Heart left ventricle (tissue), 16 donors: ENCODE results near the gene SH2D2A. TPM values are rescaled to one million over a fixed set of nuclear protein-coding genes. Genes with fewer than 3 reads are reported as not detected.

Source experiments
- ATAC-seq, 4 donors: fragments of 200-7000 bp; cut with Tn5 transposase; one replicate each; pipeline ENCODE4 v1.9.1; 2020 to 2022; ENCODE audit warnings: moderate library complexity in 4 of 4, mild to moderate bottlenecking in 3 of 4, moderate number of reproducible peaks in 1 of 4
- DNase-seq, 5 donors: peaks; one replicate each; pipeline ENCODE4 v3.0.0-alpha.2; 2020
- H3K27ac ChIP-seq, 12 donors: fragments of 200-600 bp; sonication (generic) in 4 of 12; one replicate each; pipeline versions ENCODE4 v1.5.0 to v1.8.0; 2016 to 2022; ENCODE audit warnings: mild to moderate bottlenecking in 2 of 12
- H3K27me3 ChIP-seq, 9 donors: fragments of 200-600 bp; sonication (generic) in 2 of 9; one replicate each; pipeline versions ENCODE4 v1.5.1 to v1.8.0; 2016 to 2022; ENCODE audit warnings: mild to moderate bottlenecking in 3 of 9
- H3K36me3 ChIP-seq, 9 donors: fragments of 200-600 bp; sonication (generic) in 2 of 9; one replicate each; pipeline versions ENCODE4 v1.5.0 to v1.8.0; 2018 to 2022; ENCODE audit warnings: mild to moderate bottlenecking in 2 of 9
- H3K4me1 ChIP-seq, 12 donors: fragments of 200-600 bp; sonication (generic) in 4 of 12; one replicate each; pipeline versions ENCODE4 v1.5.0 to v1.8.0; 2016 to 2022; ENCODE audit warnings: mild to moderate bottlenecking in 3 of 12
- H3K4me3 ChIP-seq, 12 donors: fragments of 200-600 bp; sonication (generic) in 4 of 12; one replicate each; pipeline versions ENCODE4 v1.5.0 to v1.8.0; 2017 to 2022; ENCODE audit warnings: mild to moderate bottlenecking in 9 of 12, moderate library complexity in 4 of 12
- H3K9me3 ChIP-seq, 12 donors: fragments of 200-600 bp; sonication (generic) in 4 of 12; one replicate each; pipeline versions ENCODE4 v1.5.0 to v1.8.0; 2016 to 2022; ENCODE audit warnings: mild to moderate bottlenecking in 1 of 12
- POLR2A ChIP-seq, 2 donors: fragments of 450-650 bp; IDR thresholded peaks; one replicate each; pipeline ENCODE4 v1.6.1; 2017; ENCODE audit warnings: antibody characterized with exemption in 2 of 2, mild to moderate bottlenecking in 2 of 2, moderate library complexity in 2 of 2
- WGBS, 4 donors: extraction: QIAGEN DNeasy Blood & Tissue Kit in 2 of 4; methylation state at CpG; one replicate each; pipeline versions ENCODE4 v1.1.5 to v1.1.7; 2013 to 2018; 5-methylcytosine and 5-hydroxymethylcytosine counted together
- intact Hi-C, 10 donors: fragments of 100-400 bp; cut with DNase I; formaldehyde crosslinking; loops; one replicate each; pipeline versions ENCODE4 v1.11.1 to v1.14.2; 2022
- polyA plus RNA-seq, 2 donors: library from polyadenylated mRNA; stranded (reverse); fragments of 200-250 nt; gene quantifications; one replicate each; pipeline ENCODE4 v1.2.3, GENCODE V29; 2013
- total RNA-seq, 9 donors: library from RNA; depleted of rRNA in 2 of 9; stranded (reverse); fragments of >200 nt in 2 of 9; fragmentation: NEBNext Ultra II Directional in 3 of 9; extraction: Animal tissue kit (Norgen Biotek cat#: 25700) in 3 of 9; gene quantifications; one replicate each; pipeline versions ENCODE4 v1.1.0 to v1.2.4, GENCODE V29; 2016 to 2023
- TF ChIP-seq, protein P1 (sequence below), 12 donors: fragments of 200-600 bp; sonication (generic) in 4 of 12; IDR thresholded peaks; one replicate each; pipeline versions ENCODE4 v1.5.0 to v1.8.0; 2018 to 2022; ENCODE audit warnings: antibody characterized with exemption in 12 of 12, mild to moderate bottlenecking in 5 of 12
- donor health status: ischemic (EF 13 %, LVEDD 7.1; RV severe dilation, severe dysfunction).
- donor health status: healthy with polysubstance abuse.
- donor health status: DM: no; HTN: yes; CAD: no.
- donor health status: DM: no; HTN: no; CAD: no.
- donor health status: ischemic (EF 25% LVEDD 6.9; RV normal size, moderate dysfunction).
- donor health status: ischemic (EF 25% LVEDD 5.7; RV mildly dilated, moderate dysfunction).
- donor health status: healthy.
- donor health status: DM: yes; HTN: yes; CAD: no.
- donor health status: ischemic (EF 35%, LVEDD 5.7; RV mildly dilated, moderate dysfunction).
- donor health status: nonischemic (EF 11% LVEDD 7.7; RV severe dilation, severe dysfunction).
- donor health status: DM: yes; HTN: yes; CAD: no.
- donor health status: PGD.
- donor health status: ischemic (EF 29% LVEDD 5.4; RV normal size, mild dysfunction).
- donor health status: nonischemic (EF 23%, LVEDD 6.1; RV moderate dilation, normal function).

The SH2D2A gene
- total and polyA plus RNA-seq, 11 donors, result 0.52 to 8.2 (median 1.1) TPM

- Histone ChIP-seq H3K9me3 (no peaks in the 10 kb centered on the region), H3K4me1 (peaks cover 0 to 51% (median 33%) of the 10 kb centered on the region in 12 donors), H3K27ac (peak overlapping the region in 3 of 12 donors; percentile 1 to 21 (median 3)), H3K27me3 (no peaks in the 10 kb centered on the region), H3K4me3 (no peak overlapping the region), H3K36me3 (peaks cover 3 to 57% (median 48%) of the 10 kb centered on the region in 9 donors)
- WGBS, 4 donors, result 26 to 54% (median 47%) methylated on average over 6 to 7 of the region's 7 CpGs
- DNase-seq (peak in 2 of 5 donors; percentile 54 to 61), ATAC-seq (peak; percentile 39 to 76 (median 63))
- TF ChIP-seq, protein P1, sequence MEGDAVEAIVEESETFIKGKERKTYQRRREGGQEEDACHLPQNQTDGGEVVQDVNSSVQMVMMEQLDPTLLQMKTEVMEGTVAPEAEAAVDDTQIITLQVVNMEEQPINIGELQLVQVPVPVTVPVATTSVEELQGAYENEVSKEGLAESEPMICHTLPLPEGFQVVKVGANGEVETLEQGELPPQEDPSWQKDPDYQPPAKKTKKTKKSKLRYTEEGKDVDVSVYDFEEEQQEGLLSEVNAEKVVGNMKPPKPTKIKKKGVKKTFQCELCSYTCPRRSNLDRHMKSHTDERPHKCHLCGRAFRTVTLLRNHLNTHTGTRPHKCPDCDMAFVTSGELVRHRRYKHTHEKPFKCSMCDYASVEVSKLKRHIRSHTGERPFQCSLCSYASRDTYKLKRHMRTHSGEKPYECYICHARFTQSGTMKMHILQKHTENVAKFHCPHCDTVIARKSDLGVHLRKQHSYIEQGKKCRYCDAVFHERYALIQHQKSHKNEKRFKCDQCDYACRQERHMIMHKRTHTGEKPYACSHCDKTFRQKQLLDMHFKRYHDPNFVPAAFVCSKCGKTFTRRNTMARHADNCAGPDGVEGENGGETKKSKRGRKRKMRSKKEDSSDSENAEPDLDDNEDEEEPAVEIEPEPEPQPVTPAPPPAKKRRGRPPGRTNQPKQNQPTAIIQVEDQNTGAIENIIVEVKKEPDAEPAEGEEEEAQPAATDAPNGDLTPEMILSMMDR (IDR thresholded peaks at IDR 0.05), result peak in 6 of 12 donors; percentile 29 to 43 (median 36)
- no peak for TF ChIP-seq POLR2A (IDR thresholded peaks at IDR 0.05)
- intact Hi-C loops, result loop anchor here in 4 of 10 donors (5.0 to 10.0 kb wide), 2 partner anchors 61 to 123 kb away; partner anchors contain the start of genes NTRK1 (in 3 of the 4) and LRRC71 (in 1 of the 4)
These were observed 15.1 kb downstream of the SH2D2A start for GRCh38 chr1:156801409-156802121.

DNA sequence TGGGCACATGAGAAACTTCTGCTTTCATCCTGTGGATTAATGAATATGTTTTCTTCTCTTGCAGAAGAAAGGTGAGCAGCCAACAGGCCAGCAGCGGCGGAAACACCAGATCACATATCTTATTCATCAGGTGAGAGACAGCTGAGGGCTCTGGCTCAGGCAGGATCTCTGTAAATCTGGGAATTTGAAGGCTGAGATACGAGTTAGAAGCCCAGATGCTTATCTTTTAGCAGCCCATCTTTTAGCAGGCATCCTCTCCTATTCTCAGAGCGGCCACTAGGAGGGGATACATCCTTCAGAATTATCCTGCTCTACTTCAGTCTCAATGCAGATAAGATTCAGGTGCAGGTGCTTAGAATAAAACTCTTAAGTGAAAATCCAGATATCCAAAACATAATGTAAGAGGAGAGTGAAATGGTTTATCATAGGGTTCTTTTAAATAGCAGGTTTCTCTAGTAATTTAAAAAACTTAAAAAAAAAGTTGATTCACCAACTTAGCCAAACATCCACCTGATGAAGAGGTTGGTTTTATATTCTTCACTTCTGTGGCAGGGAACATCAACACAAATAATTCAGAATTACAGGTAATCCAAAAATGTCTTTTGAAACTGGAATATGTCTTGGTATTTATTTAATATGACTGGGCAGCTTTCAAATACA is 19.3 kb downstream of the SH2D2A start:
- ATAC-seq, result no peak
- Histone ChIP-seq H3K27me3 (no peaks in the 10 kb centered on the region), H3K27ac (no peak overlapping the region), H3K36me3 (peaks cover 3 to 99% (median 90%) of the 10 kb centered on the region in 9 donors), H3K4me3 (no peak overlapping the region), H3K9me3 (no peaks in the 10 kb centered on the region), H3K4me1 (peaks cover 0 to 24% (median 16%) of the 10 kb centered on the region in 12 donors)
- intact Hi-C loops, result loop anchor here in 6 of 10 donors (1.0 to 5.0 kb wide), 4 partner anchors 60 to 63 kb away; partner anchors contain the start of genes INSRR (in 3 of the 6) and NTRK1 (in 3 of the 6)
- TF ChIP-seq, protein P1 (IDR thresholded peaks at IDR 0.05), result peak; percentile 44 to 70 (median 66)
- TF ChIP-seq POLR2A (IDR thresholded peaks at IDR 0.05), result no peak
- 54 to 65% (median 59%) methylated on average over 4 of the region's 4 CpGs for WGBS, 4 donors
- no peak for DNase-seq

- peaks cover 3 to 100% (median 98%) of the 10 kb centered on the region in 9 donors for H3K36me3 ChIP-seq
- ATAC-seq (no peak), DNase-seq (no peak)
- H3K4me3 ChIP-seq, result no peak overlapping the region
- H3K27me3 ChIP-seq, result no peaks in the 10 kb centered on the region
- H3K9me3 ChIP-seq, result no peaks in the 10 kb centered on the region
- peaks cover 0 to 17% (median 10%) of the 10 kb centered on the region in 12 donors for H3K4me1 ChIP-seq
- H3K27ac ChIP-seq, result no peak overlapping the region
- 87 to 91% (median 89%) methylated on average over 8 of the region's 8 CpGs for WGBS, 4 donors
- intact Hi-C loops, result loop anchor here in 6 of 10 donors (1.0 to 5.0 kb wide), 4 partner anchors 61 to 64 kb away; partner anchors contain the start of genes INSRR (in 3 of the 6) and NTRK1 (in 3 of the 6)
- no peak for TF ChIP-seq POLR2A (IDR thresholded peaks at IDR 0.05)
- TF ChIP-seq, protein P1 (IDR thresholded peaks at IDR 0.05), result no peak
These were observed 20.1 kb downstream of the SH2D2A start for GRCh38 chr1:156796340-156797097.
